Measurements from ENCODE around the gene FOXK2. TPM values are rescaled to one million over a fixed set of nuclear protein-coding genes. Genes with fewer than 3 reads are reported as not detected.

FOXK2 gene
- polyA plus RNA-seq, 12 donors: 33.6 to 62.0 (median 41.4) TPM; not detected in 1

GRCh38 chr17:82602986-82603710 lies 83.6 kb downstream of the FOXK2 start:
- no peak for DNase-seq

- DNase-seq: peak; percentile 52
Measured at GRCh38 chr17:82603981-82604448, 84.5 kb downstream of the FOXK2 start.

GRCh38 chr17:82604532-82604931 lies 85.0 kb downstream of the FOXK2 start:
- DNase-seq: no peak

GRCh38 chr17:82605939-82606600 lies 86.5 kb downstream of the FOXK2 start:
- DNase-seq: no peak

- DNase-seq: no peak
Measured at GRCh38 chr17:82608816-82609215, 89.3 kb downstream of the FOXK2 start.

- DNase-seq: no peak
Measured at GRCh38 chr17:82609655-82610054, 90.1 kb downstream of the FOXK2 start.

- DNase-seq: no peak
Measured at GRCh38 chr17:82611140-82612058, 91.9 kb downstream of the FOXK2 start.

- no peak for DNase-seq
Measured at GRCh38 chr17:82613283-82614094, 94.0 kb downstream of the FOXK2 start.

GRCh38 chr17:82614095-82614631 lies 94.6 kb downstream of the FOXK2 start:
- no peak for DNase-seq

- DNase-seq: no peak
Measured at GRCh38 chr17:82615084-82616020, 95.8 kb downstream of the FOXK2 start.

GRCh38 chr17:82616021-82616711 lies 96.6 kb downstream of the FOXK2 start:
- no peak for DNase-seq

- no peak for DNase-seq
Measured at GRCh38 chr17:82619211-82619610, 99.7 kb downstream of the FOXK2 start.

- DNase-seq: no peak
Measured at GRCh38 chr17:82619641-82620040, 100.1 kb downstream of the FOXK2 start.

GRCh38 chr17:82623707-82624106 lies 104.2 kb downstream of the FOXK2 start:
- DNase-seq: no peak

GRCh38 chr17:82627405-82627804 lies 107.9 kb downstream of the FOXK2 start:
- no peak for DNase-seq

GRCh38 chr17:82629748-82630147 lies 110.2 kb downstream of the FOXK2 start:
- DNase-seq: no peak

GRCh38 chr17:82630212-82630611 lies 110.7 kb downstream of the FOXK2 start:
- DNase-seq: no peak

- DNase-seq: no peak
Measured at GRCh38 chr17:82631544-82631943, 112.0 kb downstream of the FOXK2 start.

- no peak for DNase-seq
Measured at GRCh38 chr17:82632451-82632850, 112.9 kb downstream of the FOXK2 start.

Data from muscle of arm (tissue), 12 donors.